Myocyte (in vitro differentiated cells): ENCODE data around the gene OSBPL5. TPM values are rescaled to one million over a fixed set of nuclear protein-coding genes. Genes with fewer than 3 reads are reported as not detected.

ENCODE experiments used
- DNase-seq: peaks from one replicate; pipeline ENCODE4 v3.0.0-alpha.2; 2012; ENCODE audit warnings: low read depth
- total RNA-seq: library from RNA; depleted of rRNA; stranded (reverse); fragments of >200 nt; gene quantifications from 2 replicates; pipeline ENCODE4 v1.2.3, GENCODE V29; 2014

Gene OSBPL5
- total RNA-seq, 1 donor from 2014 or later: 21.2 TPM

- peak; percentile 84 for DNase-seq
Observed at GRCh38 chr11:3041699-3042441, 123.2 kb downstream of the OSBPL5 start.

GRCh38 chr11:3040881-3041280, 124.2 kb downstream of the OSBPL5 start:
- DNase-seq: no peak

GRCh38 chr11:3037945-3038271, 127.2 kb downstream of the OSBPL5 start:
- no peak for DNase-seq

Other genes starting within 250 kb of the OSBPL5 start
- 1.7 and 4.7 TPM in 2 replicates for gene PHLDA2, start 235.9 kb downstream of the OSBPL5 start, total RNA-seq
- gene NAP1L4, start 173.0 kb downstream of the OSBPL5 start, total RNA-seq: 111 and 117 TPM in 2 replicates
- gene CARS1, start 107.9 kb downstream of the OSBPL5 start, total RNA-seq: 60.7 and 73.1 TPM in 2 replicates
- not detected in 2 replicates for gene MRGPRG, start 53.5 kb upstream of the OSBPL5 start, total RNA-seq
- not detected in 2 replicates for gene MRGPRE, start 67.1 kb upstream of the OSBPL5 start, total RNA-seq
- gene ZNF195, start 213.8 kb upstream of the OSBPL5 start, total RNA-seq: 18.2 and 24.4 TPM in 2 replicates